Endothelial cell of umbilical vein (primary cell): ENCODE results near the gene COA5. TPM values are rescaled to one million over a fixed set of nuclear protein-coding genes. Genes with fewer than 3 reads are reported as not detected.

ENCODE experiments used
- BruUV-seq: library from RNA; stranded (reverse); fragments of 400-500 nt; replicated peaks from 2 replicates; lab custom pipeline; 2021; lab: Mats Ljungman, UMichigan
- CTCF ChIA-PET: fragments of 300-600, 350-600 bp; sonication (Branson Sonifier 250); formaldehyde crosslinking; loops from one replicate; lab custom pipeline; 2021; ENCODE audit warnings: antibody characterized with exemption, inconsistent platforms; lab: Charles Lee
- POLR2A ChIA-PET: fragments of 300-600, 350-600 bp; sonication (Branson Sonifier 250); formaldehyde crosslinking; loops from one replicate; lab custom pipeline; 2021; ENCODE audit warnings: antibody characterized with exemption, inconsistent platforms; lab: Charles Lee
- DNase-seq: peaks from one replicate; pipeline ENCODE4 v3.0.0-alpha.2; 2011; ENCODE audit warnings: low read depth, low spot score
- FAIRE-seq: peaks from 2 replicates; lab custom pipeline; 2011; peaks lifted over from hg19 to GRCh38; lab: Jason Lieb, UNC
- H2AFZ ChIP-seq: 2 replicates; pipeline ENCODE4 v1.6.0; 2012; ENCODE audit warnings: low read depth, low read length, control low read depth, inconsistent platforms
- H3K27ac ChIP-seq: 2 replicates; pipeline ENCODE4 v1.5.1; 2011; ENCODE audit warnings: low read depth, mild to moderate bottlenecking, control low read depth, low read length, moderate library complexity; ENCODE audit not compliant: insufficient read depth
- H3K27me3 ChIP-seq, 2 experiments: 2 replicates each; pipeline versions ENCODE4 v1.6.0 to v1.6.1; 2011; ENCODE audit warnings: low read length in 2 of 2, mixed read lengths in 1 of 2; ENCODE audit not compliant: control insufficient read depth in 2 of 2, insufficient read depth in 2 of 2
- H3K36me3 ChIP-seq, 2 experiments: 2 replicates in 1 of 2; 3 replicates in 1 of 2; pipeline ENCODE4 v1.5.1; 2011; ENCODE audit warnings: low read length in 2 of 2, mild to moderate bottlenecking in 1 of 2, moderate library complexity in 1 of 2; ENCODE audit not compliant: control insufficient read depth in 2 of 2, insufficient read depth in 2 of 2; ENCODE audit errors: extremely low read depth in 1 of 2
- H3K4me1 ChIP-seq: 3 replicates; pipeline ENCODE4 v1.5.1; 2011; ENCODE audit warnings: mild to moderate bottlenecking, low read length; ENCODE audit not compliant: control insufficient read depth, insufficient read depth; ENCODE audit errors: extremely low read depth
- H3K4me2 ChIP-seq: 2 replicates; pipeline ENCODE4 v1.6.1; 2011; ENCODE audit warnings: low read length, control low read depth, mixed read lengths; ENCODE audit not compliant: insufficient read depth
- H3K4me3 ChIP-seq, 3 experiments: fragments of 200-600 bp in 1 of 3; sonication (generic), shearing (Covaris generic) in 1 of 3; replicated peaks in 1 of 3; 2 replicates each; pipeline ENCODE4 v1.5.1; 2011 to 2016; ENCODE audit warnings: control low read depth in 3 of 3, low read length in 3 of 3, mild to moderate bottlenecking in 2 of 3, inconsistent platforms in 1 of 3, low read depth in 1 of 3, moderate library complexity in 1 of 3; ENCODE audit not compliant: insufficient read depth in 1 of 3
- H3K79me2 ChIP-seq: 2 replicates; pipeline ENCODE4 v1.6.0; 2012; ENCODE audit warnings: low read length, inconsistent platforms; ENCODE audit not compliant: control insufficient read depth, insufficient read depth
- H3K9ac ChIP-seq: replicated peaks from 2 replicates; pipeline ENCODE3; 2011; ENCODE audit warnings: low read length, control low read depth; ENCODE audit not compliant: insufficient read depth; ENCODE audit errors: extremely low read depth
- H3K9me1 ChIP-seq: replicated peaks from 3 replicates; pipeline ENCODE4 v1.6.0; 2011; ENCODE audit warnings: mild to moderate bottlenecking, low read length; ENCODE audit not compliant: control insufficient read depth, insufficient read depth; ENCODE audit errors: extremely low read depth
- H3K9me3 ChIP-seq: replicated peaks from 2 replicates; pipeline ENCODE4 v1.5.1; 2012; ENCODE audit warnings: low read length, inconsistent platforms; ENCODE audit not compliant: control insufficient read depth, insufficient read depth
- H4K20me1 ChIP-seq: replicated peaks from 2 replicates; pipeline ENCODE3; 2011; ENCODE audit warnings: mild to moderate bottlenecking, low read length; ENCODE audit not compliant: control insufficient read depth, insufficient read depth; ENCODE audit errors: extremely low read depth
- CTCF ChIP-seq, 2 donors: IDR thresholded peaks; 1 replicate in 1 of 2; 2 replicates in 1 of 2; pipeline ENCODE4 v1.5.1; 2011; ENCODE audit warnings: low read length in 2 of 2, mild to moderate bottlenecking in 2 of 2, moderate library complexity in 2 of 2, control low read depth in 1 of 2, inconsistent platforms in 1 of 2, low read depth in 1 of 2; ENCODE audit not compliant: insufficient read depth in 1 of 2; ENCODE audit errors: extremely low read depth in 1 of 2
- EZH2 ChIP-seq: IDR thresholded peaks from 2 replicates; pipeline ENCODE4 v1.6.1; 2012; ENCODE audit warnings: borderline replicate concordance, low read depth, mild to moderate bottlenecking, moderate library complexity, low read length, inconsistent platforms; ENCODE audit not compliant: severe bottlenecking
- FOS ChIP-seq: IDR thresholded peaks from 2 replicates; pipeline ENCODE4 v1.6.1; 2011; ENCODE audit warnings: mild to moderate bottlenecking, low read length, moderate library complexity, borderline replicate concordance; ENCODE audit not compliant: insufficient read depth
- GATA2 ChIP-seq: IDR thresholded peaks from 2 replicates; pipeline ENCODE4 v1.7.0; 2011; ENCODE audit warnings: low read depth, mild to moderate bottlenecking, moderate library complexity, mixed read lengths, low read length; ENCODE audit not compliant: insufficient read length, insufficient read depth
- JUN ChIP-seq: IDR thresholded peaks from 2 replicates; pipeline ENCODE4 v1.6.1; 2011; ENCODE audit warnings: borderline replicate concordance, low read depth; ENCODE audit not compliant: insufficient read length, insufficient read depth
- MAX ChIP-seq: IDR thresholded peaks from 2 replicates; pipeline ENCODE4 v1.6.1; 2011; ENCODE audit not compliant: insufficient read depth, insufficient read length
- MYC ChIP-seq: IDR thresholded peaks from one replicate; pipeline ENCODE4 v1.6.1; 2011; ENCODE audit warnings: mild to moderate bottlenecking, low read depth, low read length
- POLR2A ChIP-seq: IDR thresholded peaks from 2 replicates; pipeline ENCODE4 v1.6.1; 2012; ENCODE audit warnings: low read depth, mild to moderate bottlenecking, control low read depth, low read length
- POLR2AphosphoS5 ChIP-seq: IDR thresholded peaks from 2 replicates; pipeline ENCODE4 v1.6.1; 2012; ENCODE audit warnings: low read depth, mild to moderate bottlenecking, control low read depth, low read length, moderate library complexity; ENCODE audit not compliant: insufficient read depth
- dilution Hi-C: fragments of 300-500 bp; cut with MboI; formaldehyde crosslinking; loops from one replicate; pipeline ENCODE4 v1.15.0; 2019; ENCODE audit warnings: low sequenced_read_pairs; ENCODE audit not compliant: extremely low pct_ligation_motif_present
- intact Hi-C: fragments of 100-400 bp; cut with micrococcal nuclease; formaldehyde crosslinking; loops from one replicate; pipeline ENCODE4 v1.10.0; 2022
- polyA plus RNA-seq, 4 experiments: library from polyadenylated mRNA; depleted of rRNA in 3 of 4; stranded (reverse) in 3 of 4; unstranded in 1 of 4; fragments of >200 nt; gene quantifications; 2 replicates each; pipeline versions ENCODE4 v1.2.1 to v1.2.3, GENCODE V29; 2011 to 2012; ENCODE audit warnings: missing spikeins in 1 of 4
- total RNA-seq: library from RNA; stranded (reverse); gene quantifications from 2 replicates; pipeline ENCODE4 v1.2.3, GENCODE V29; 2021

The COA5 gene
- total and polyA plus RNA-seq, 2 donors (not counting 3 experiments of a cell fraction or from before 2014, with no cell fraction given): 16.5 to 17.7 TPM

- FAIRE-seq: no peak
- H3K9ac ChIP-seq: no peak overlapping the region
- H3K36me3 ChIP-seq: peaks cover 0 to 27% of the 10 kb centered on the region in 2 experiments
- H3K9me1 ChIP-seq: no peaks in the 10 kb centered on the region
- H3K4me1 ChIP-seq: no peaks in the 10 kb centered on the region
- H3K4me2 ChIP-seq: no peak overlapping the region
- H2AFZ ChIP-seq: no peak overlapping the region
- no peak overlapping the region for H3K27ac ChIP-seq
- no peaks in the 10 kb centered on the region for H3K9me3 ChIP-seq
- no peaks in the 10 kb centered on the region for H3K27me3 ChIP-seq
- ChIA-PET CTCF (interaction anchor here (1.8 kb wide), 1 partner anchor 10 kb away, joined by 4 read pairs; no protein-coding TSS in a partner anchor), POLR2A (no interaction called here)
- DNase-seq: no peak
- no peak overlapping the region for H3K4me3 ChIP-seq
- H4K20me1 ChIP-seq: no peaks in the 10 kb centered on the region
- no peaks in the 10 kb centered on the region for H3K79me2 ChIP-seq
- intact Hi-C loops (no loop called here), dilution Hi-C loops (no loop called here)
- TF ChIP-seq POLR2A: no peak
- TF ChIP-seq EZH2: no peak
- no peak for TF ChIP-seq FOS
- no peak for TF ChIP-seq CTCF (IDR thresholded peaks at IDR 0.05; ENCODE audit: extremely low read depth in 1 of 2, insufficient read depth in 1 of 2, low read depth in 1 of 2, low read length in 2 of 2)
- no peak for TF ChIP-seq JUN
- no peak for TF ChIP-seq MAX
- TF ChIP-seq GATA2: no peak
- TF ChIP-seq MYC: no peak
- no peak for TF ChIP-seq POLR2AphosphoS5
- no TSS peak for BruUV-seq
Measured at GRCh38 chr2:98563394-98563793, 44.9 kb downstream of the COA5 start.
